C4-2B (cell line): ENCODE measurements around the gene VPS33B.

Experiments used
- H3K27ac ChIP-seq: fragments of 450-650 bp; 2 replicates; pipeline ENCODE4 v1.5.1; 2017
- ZFX ChIP-seq: fragments of 450-650 bp; IDR thresholded peaks from 2 replicates; pipeline ENCODE4 v1.6.1; 2017
- TF ChIP-seq, protein P1 (sequence below): fragments of 450-650 bp; conservative IDR thresholded peaks from 2 replicates; pipeline ENCODE4 v1.5.1; 2017; ENCODE audit warnings: mild to moderate bottlenecking

The VPS33B gene

DNA sequence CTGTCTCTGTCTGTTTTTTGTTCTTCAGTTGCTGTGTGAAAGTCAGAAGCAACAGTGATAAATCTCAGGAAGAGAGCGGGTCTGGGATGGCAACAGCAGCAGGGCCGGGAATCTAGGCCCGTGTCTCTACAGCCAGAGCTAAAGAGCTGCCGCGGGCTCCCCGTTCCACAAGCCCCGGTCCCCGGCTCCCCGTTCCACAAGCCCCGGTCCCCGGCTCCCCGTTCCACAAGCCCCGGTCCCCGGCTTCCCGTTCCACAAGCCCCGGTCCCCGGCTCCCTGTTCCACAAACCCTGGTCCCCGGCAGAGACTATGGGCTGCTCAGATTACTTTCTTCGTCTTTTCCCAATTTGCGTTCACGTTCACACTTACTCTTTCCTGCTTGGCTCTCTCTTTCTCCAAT, 48.2 kb downstream of the VPS33B start:
- no peak overlapping the region for H3K27ac ChIP-seq
- TF ChIP-seq, protein P1, sequence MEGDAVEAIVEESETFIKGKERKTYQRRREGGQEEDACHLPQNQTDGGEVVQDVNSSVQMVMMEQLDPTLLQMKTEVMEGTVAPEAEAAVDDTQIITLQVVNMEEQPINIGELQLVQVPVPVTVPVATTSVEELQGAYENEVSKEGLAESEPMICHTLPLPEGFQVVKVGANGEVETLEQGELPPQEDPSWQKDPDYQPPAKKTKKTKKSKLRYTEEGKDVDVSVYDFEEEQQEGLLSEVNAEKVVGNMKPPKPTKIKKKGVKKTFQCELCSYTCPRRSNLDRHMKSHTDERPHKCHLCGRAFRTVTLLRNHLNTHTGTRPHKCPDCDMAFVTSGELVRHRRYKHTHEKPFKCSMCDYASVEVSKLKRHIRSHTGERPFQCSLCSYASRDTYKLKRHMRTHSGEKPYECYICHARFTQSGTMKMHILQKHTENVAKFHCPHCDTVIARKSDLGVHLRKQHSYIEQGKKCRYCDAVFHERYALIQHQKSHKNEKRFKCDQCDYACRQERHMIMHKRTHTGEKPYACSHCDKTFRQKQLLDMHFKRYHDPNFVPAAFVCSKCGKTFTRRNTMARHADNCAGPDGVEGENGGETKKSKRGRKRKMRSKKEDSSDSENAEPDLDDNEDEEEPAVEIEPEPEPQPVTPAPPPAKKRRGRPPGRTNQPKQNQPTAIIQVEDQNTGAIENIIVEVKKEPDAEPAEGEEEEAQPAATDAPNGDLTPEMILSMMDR, result no peak
- TF ChIP-seq ZFX, result no peak

DNA sequence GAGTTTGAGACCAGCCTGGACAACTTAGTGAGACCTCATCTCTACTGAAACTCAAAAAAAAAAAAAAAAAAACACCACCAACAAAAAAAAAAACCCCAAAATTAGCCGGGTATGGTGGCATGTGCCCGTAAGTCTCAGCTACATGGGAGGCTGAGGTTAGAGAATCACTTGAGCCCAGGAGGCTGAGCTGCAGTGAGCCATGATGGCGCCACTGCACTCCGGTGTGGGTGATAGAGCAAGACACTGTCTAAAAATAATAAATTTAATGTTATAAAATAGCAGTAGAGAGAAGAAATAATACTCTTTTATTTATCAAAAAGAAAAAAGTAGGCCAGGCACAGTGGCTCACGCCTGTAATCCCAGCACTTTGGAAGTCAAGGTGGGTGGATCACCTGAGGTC, 50.3 kb downstream of the VPS33B start:
- TF ChIP-seq, protein P1, result no peak
- no peak for TF ChIP-seq ZFX
- no peak overlapping the region for H3K27ac ChIP-seq

GRCh38 chr15:90970274-90970673, 52.1 kb downstream of the VPS33B start:
- no peak for TF ChIP-seq ZFX
- TF ChIP-seq, protein P1, result no peak
- no peak overlapping the region for H3K27ac ChIP-seq

- H3K27ac ChIP-seq, result no peak overlapping the region
- TF ChIP-seq, protein P1, result no peak
- TF ChIP-seq ZFX, result no peak
These were observed 54.0 kb downstream of the VPS33B start for GRCh38 chr15:90968434-90968833.

DNA sequence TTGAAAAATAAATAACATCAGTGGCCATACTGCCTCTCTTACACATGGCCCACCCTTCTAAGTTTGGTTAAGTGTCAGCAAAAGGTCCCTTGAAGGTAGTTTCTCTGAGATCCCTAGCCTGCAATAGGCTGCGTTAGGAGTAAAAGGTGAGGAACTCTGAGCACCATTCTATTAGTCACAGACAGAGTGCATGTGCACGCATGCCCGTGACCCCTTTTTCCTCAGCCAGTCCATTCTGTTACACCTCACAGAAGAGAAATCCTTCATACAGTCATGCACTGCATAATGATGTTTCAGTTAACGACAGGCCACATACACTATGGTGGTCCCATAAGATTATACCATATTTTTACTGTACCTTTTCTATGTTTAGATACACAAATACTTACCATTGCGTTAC, 55.2 kb downstream of the VPS33B start:
- H3K27ac ChIP-seq, result no peak overlapping the region
- TF ChIP-seq ZFX, result no peak
- TF ChIP-seq, protein P1, result no peak

- no peak for TF ChIP-seq ZFX
- TF ChIP-seq, protein P1, result no peak
- H3K27ac ChIP-seq, result no peak overlapping the region
These were observed 56.1 kb downstream of the VPS33B start for GRCh38 chr15:90966262-90966661.

DNA sequence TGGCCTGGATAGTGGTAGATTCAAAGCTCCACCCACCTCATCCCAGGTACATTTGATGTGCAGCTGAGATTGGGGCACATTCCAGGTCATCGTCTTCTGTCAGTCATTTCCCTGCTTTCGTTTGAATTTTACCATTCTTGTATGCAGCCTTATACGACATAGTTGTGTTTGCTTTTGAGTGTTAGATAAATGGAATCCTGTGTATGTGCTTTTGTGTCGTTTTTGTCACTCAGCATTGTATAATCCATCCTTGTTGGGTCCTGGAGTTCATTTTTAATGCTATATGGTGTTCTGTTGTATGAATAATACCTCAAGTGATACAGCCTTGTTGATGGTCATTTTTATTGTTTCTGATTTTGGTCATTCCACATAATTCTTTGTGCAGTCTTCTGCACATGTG, 60.4 kb downstream of the VPS33B start:
- TF ChIP-seq, protein P1, result no peak
- TF ChIP-seq ZFX, result no peak
- H3K27ac ChIP-seq, result no peak overlapping the region
